ENCODE measurements around the gene ARHGAP25. TPM values are rescaled to one million over a fixed set of nuclear protein-coding genes. Genes with fewer than 3 reads are reported as not detected.
"Not testable (repeated sequence)": the region's sequence is repeated elsewhere in the genome, so short reads cannot be mapped to it uniquely, and the experiment has no call there.

The ARHGAP25 gene
- total RNA-seq, 6 experiments from 2014 or later = not detected

DNA sequence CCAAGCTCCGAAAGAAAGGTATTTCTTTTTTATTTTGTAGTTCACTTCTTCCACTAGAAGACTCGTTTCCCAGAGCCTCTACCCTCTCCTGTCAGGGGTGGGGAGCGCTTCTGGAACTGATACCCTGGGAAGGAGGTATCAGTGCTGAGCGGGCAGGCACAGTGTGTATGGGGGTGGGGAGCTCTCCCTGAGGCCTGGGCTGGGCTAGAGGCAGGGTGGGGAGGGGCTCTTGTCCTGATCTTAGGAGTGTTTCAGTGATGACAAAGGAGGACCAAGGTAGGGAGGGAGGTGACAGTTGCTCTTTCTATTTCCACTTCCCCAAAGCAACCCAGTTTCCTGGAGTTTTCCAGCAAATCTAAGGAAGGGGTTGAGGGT is 65.4 kb downstream of the ARHGAP25 start:
- Mint-ChIP-seq H3K9me3 (no peaks in the 10 kb centered on the region), H3K4me3 (no peak overlapping the region), H3K27ac (no peak overlapping the region), H3K36me3 (ENCODE audit: low read depth) (no peaks in the 10 kb centered on the region), H3K27me3 (ENCODE audit: insufficient read depth) (peaks cover 37% of the 10 kb centered on the region), H3K4me1 (ENCODE audit: low read depth) (peaks cover 7% of the 10 kb centered on the region)
- DNase-seq = no peak
- TF ChIP-seq, protein P1, sequence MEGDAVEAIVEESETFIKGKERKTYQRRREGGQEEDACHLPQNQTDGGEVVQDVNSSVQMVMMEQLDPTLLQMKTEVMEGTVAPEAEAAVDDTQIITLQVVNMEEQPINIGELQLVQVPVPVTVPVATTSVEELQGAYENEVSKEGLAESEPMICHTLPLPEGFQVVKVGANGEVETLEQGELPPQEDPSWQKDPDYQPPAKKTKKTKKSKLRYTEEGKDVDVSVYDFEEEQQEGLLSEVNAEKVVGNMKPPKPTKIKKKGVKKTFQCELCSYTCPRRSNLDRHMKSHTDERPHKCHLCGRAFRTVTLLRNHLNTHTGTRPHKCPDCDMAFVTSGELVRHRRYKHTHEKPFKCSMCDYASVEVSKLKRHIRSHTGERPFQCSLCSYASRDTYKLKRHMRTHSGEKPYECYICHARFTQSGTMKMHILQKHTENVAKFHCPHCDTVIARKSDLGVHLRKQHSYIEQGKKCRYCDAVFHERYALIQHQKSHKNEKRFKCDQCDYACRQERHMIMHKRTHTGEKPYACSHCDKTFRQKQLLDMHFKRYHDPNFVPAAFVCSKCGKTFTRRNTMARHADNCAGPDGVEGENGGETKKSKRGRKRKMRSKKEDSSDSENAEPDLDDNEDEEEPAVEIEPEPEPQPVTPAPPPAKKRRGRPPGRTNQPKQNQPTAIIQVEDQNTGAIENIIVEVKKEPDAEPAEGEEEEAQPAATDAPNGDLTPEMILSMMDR (IDR thresholded peaks at IDR 0.05) = no peak

DNA sequence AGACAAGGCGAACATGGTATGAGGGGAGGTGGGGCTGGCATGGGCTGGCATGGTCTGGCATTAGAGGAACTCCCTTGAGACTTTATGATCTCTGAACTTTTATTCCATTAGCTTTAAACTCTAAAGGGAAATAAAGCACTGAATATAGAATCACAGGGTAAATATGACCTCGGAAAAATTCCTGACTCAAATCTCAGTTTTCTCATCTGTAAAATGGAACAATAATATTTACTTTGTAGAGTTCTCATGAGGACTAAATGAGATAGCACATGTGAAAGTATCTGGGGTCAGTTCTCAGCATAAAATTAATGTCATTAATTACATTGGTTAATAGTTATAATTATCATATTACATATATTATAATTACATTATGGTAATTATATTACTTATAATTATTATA is 65.9 kb downstream of the ARHGAP25 start:
- H3K4me1 Mint-ChIP-seq (ENCODE audit: low read depth) = peaks cover 7% of the 10 kb centered on the region
- no peak overlapping the region for H3K27ac Mint-ChIP-seq
- H3K9me3 Mint-ChIP-seq = no peaks in the 10 kb centered on the region
- TF ChIP-seq, protein P1 (IDR thresholded peaks at IDR 0.05) = no peak
- DNase-seq = no peak
- H3K27me3 Mint-ChIP-seq (ENCODE audit: insufficient read depth) = peaks cover 35% of the 10 kb centered on the region
- no peak overlapping the region for H3K4me3 Mint-ChIP-seq
- no peaks in the 10 kb centered on the region for H3K36me3 Mint-ChIP-seq (ENCODE audit: low read depth)

DNA sequence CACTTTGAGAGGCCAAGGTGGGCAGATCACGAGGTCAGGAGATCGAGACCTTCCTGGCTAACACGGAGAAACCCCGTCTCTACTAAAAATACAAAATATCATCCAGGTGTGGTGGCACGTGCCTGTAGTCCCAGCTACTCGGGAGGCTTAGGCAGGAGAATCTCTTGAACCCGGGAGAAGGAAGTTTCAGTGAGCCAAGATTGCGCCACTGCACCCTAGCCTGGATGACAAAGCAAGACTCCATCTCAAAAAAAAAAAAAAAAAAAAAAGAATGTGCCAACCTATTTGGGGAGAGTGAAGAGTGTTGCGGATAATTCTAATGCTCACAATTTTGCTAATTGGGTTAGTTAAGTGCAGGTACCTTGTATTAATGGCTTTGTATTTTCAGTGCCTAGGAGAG is 67.5 kb downstream of the ARHGAP25 start:
- H3K9me3 Mint-ChIP-seq; H3K27ac Mint-ChIP-seq; H3K36me3 Mint-ChIP-seq (ENCODE audit: low read depth); DNase-seq; H3K4me3 Mint-ChIP-seq: not testable (repeated sequence)
- Mint-ChIP-seq H3K27me3 (ENCODE audit: insufficient read depth) (peaks cover 31% of the 10 kb centered on the region), H3K4me1 (ENCODE audit: low read depth) (peaks cover 12% of the 10 kb centered on the region; the same call in 1 of the 2 replicates)

DNA sequence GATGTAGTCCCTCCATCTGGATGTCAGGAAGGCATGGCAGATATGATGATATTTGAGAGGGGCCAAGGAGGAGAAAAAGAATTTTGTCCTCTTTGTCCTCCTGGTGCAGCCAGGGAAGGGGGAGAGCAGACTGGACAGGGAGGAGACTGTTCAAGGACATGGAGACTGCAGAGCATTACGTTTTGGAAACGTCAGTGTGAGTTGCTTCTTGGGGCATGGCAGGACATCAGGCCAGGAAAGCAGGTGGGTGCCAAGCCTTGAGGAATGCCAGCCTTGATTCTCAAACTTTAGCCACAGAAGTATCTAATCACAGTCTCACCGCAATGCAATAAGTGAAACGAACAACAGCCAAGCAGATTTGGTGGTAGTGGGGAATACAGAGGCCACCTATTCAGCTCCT is 70.4 kb downstream of the ARHGAP25 start:
- no peak for DNase-seq
- peaks cover 23% of the 10 kb centered on the region for H3K27me3 Mint-ChIP-seq (ENCODE audit: insufficient read depth)
- no peak overlapping the region for H3K27ac Mint-ChIP-seq

DNA sequence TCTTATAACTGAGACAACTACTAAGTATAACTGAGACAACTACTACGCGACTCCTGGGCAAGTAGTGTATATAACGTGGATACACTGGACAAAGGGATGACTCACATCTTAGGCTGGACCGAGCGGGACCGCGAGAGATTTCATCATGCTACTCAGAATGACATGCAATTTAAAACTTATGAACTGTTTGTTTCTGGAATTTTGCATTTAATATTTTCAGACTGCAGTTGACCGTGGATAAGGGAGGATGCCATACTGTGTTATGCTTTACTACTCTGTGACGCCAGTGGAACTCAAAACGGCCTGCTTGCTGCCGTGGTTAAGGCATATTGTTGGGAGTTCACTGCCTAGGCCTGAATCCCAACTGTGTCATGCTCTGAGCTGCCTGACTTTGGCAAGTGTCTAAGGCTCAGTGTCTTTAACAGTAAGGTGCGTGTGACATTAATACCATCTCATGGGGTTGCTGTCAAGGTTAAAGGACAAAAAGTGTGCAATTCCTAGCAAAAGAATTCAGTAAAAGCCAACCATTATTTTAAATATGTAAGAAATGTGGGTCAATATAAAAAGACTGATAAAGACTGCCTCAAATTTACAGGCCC is 72.0 kb downstream of the ARHGAP25 start:
- H3K4me3 Mint-ChIP-seq = no peak overlapping the region
- peak overlapping the region; percentile 50; the same call in 1 of the 2 replicates for H3K27ac Mint-ChIP-seq
- DNase-seq = no peak
- H3K27me3 Mint-ChIP-seq (ENCODE audit: insufficient read depth) = peaks cover 15% of the 10 kb centered on the region
- TF ChIP-seq, protein P1 (IDR thresholded peaks at IDR 0.05) = no peak
- no peaks in the 10 kb centered on the region for H3K9me3 Mint-ChIP-seq
- peaks cover 33% of the 10 kb centered on the region for H3K4me1 Mint-ChIP-seq (ENCODE audit: low read depth)
- H3K36me3 Mint-ChIP-seq (ENCODE audit: low read depth) = no peaks in the 10 kb centered on the region

More for the DNA sequence above, 70.4 kb downstream of the ARHGAP25 start:
- no peaks in the 10 kb centered on the region for H3K9me3 Mint-ChIP-seq
- H3K4me3 Mint-ChIP-seq = no peak overlapping the region
- TF ChIP-seq, protein P1 (IDR thresholded peaks at IDR 0.05) = no peak
- no peaks in the 10 kb centered on the region for H3K36me3 Mint-ChIP-seq (ENCODE audit: low read depth)
- H3K4me1 Mint-ChIP-seq (ENCODE audit: low read depth) = peaks cover 24% of the 10 kb centered on the region

DNA sequence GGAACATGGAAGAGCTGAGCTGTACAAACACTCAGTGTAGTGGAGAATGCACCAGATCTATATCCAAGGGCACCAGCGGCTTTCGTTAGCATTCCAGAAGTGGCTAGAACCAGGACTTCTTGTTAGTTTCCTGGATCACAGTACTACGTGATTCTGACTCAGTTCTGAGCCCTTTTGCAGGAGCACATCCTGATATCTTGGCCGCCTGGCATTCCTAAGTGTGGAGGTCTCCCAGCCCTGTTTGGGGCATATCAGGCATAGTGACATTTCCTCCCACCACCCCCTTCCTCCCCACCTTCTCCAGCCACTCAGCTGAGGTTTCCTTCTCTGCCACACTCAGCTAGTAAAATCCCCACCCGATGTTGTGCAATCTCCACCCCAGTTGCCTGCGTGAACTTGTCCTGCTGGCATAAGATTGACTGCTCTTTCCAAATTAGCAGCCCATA is 73.2 kb downstream of the ARHGAP25 start:
- Mint-ChIP-seq H3K36me3 (ENCODE audit: low read depth) (no peaks in the 10 kb centered on the region), H3K4me3 (no peak overlapping the region), H3K9me3 (no peaks in the 10 kb centered on the region), H3K27me3 (ENCODE audit: insufficient read depth) (peaks cover 18% of the 10 kb centered on the region), H3K4me1 (ENCODE audit: low read depth) (peaks cover 40% of the 10 kb centered on the region), H3K27ac (no peak overlapping the region; the same call in 1 of the 2 replicates)
- TF ChIP-seq, protein P1 (IDR thresholded peaks at IDR 0.05) = no peak
- DNase-seq = no peak

Measured in HFFc6 (cell line).